CD4-positive, alpha-beta T cell treated with Interferon gamma for 1 hour (primary cell): ENCODE measurements around the gene MED13.

ENCODE experiments used
- DNase-seq: peaks from one replicate; pipeline ENCODE4 v3.0.0-alpha.2; 2020

The MED13 gene, protein sequence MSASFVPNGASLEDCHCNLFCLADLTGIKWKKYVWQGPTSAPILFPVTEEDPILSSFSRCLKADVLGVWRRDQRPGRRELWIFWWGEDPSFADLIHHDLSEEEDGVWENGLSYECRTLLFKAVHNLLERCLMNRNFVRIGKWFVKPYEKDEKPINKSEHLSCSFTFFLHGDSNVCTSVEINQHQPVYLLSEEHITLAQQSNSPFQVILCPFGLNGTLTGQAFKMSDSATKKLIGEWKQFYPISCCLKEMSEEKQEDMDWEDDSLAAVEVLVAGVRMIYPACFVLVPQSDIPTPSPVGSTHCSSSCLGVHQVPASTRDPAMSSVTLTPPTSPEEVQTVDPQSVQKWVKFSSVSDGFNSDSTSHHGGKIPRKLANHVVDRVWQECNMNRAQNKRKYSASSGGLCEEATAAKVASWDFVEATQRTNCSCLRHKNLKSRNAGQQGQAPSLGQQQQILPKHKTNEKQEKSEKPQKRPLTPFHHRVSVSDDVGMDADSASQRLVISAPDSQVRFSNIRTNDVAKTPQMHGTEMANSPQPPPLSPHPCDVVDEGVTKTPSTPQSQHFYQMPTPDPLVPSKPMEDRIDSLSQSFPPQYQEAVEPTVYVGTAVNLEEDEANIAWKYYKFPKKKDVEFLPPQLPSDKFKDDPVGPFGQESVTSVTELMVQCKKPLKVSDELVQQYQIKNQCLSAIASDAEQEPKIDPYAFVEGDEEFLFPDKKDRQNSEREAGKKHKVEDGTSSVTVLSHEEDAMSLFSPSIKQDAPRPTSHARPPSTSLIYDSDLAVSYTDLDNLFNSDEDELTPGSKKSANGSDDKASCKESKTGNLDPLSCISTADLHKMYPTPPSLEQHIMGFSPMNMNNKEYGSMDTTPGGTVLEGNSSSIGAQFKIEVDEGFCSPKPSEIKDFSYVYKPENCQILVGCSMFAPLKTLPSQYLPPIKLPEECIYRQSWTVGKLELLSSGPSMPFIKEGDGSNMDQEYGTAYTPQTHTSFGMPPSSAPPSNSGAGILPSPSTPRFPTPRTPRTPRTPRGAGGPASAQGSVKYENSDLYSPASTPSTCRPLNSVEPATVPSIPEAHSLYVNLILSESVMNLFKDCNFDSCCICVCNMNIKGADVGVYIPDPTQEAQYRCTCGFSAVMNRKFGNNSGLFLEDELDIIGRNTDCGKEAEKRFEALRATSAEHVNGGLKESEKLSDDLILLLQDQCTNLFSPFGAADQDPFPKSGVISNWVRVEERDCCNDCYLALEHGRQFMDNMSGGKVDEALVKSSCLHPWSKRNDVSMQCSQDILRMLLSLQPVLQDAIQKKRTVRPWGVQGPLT (N-terminal part only)

DNA sequence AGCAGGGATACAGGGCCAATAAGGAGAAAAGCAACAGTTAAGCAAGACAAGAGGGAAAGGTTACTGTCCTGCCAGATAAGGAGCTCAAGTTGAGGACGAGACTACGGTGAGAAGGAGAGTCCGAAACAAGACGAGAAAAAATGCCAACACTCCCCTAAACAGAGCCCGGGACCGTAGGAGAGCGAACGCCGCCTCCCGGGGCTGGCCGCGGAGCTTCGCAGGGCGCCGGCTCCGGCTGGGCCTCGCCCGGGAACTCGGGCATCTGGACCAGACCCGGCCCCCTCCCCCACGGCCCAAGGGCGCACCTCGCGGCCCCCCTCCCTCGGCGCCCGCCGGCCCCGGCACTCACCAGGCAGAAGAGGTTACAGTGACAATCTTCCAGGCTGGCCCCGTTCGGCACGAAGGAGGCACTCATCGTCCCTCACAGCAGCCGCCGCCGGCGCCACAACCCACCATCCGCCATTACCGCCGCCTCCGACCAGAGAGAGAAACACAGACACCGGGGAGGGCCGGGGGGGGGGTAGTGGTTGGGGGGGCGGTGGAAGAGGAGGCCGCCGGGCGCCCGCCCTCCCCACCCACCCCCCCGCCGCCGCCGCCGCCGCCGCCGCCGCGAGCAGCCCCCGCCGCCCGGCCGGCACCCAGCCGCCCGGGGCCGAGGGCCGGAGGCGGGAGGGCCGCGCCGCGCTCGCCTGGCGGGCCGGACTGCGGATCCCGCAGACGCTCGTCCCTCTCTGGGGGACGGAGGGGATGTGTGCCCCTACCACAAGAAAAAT lies at the start of gene MED13:
Gene MED13 (minus strand): TSS at position 488 of the 773 bp plus-strand sequence. CDS start 73 bp downstream, at position 415.
- peak; percentile 61 for DNase-seq

DNA sequence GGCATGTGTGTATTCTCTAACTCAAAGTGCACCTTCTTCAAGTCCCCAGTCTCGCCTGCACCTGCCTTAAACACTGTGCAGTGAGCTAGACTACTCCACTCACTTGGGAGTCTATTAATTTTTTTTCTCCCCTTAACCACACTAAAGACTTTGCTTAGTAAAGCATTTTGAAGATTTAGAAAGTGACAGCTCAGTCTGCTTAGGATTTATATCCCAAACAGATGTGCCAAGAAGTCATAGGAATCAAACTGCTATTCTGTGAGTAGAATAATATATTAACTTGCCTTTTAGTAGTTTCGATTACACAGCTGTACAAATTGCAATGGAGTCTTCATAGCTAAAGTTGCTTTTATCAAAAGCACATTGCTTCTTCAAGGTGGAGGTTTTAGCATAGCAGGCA lies 47.2 kb upstream of the MED13 start:
- no peak for DNase-seq

DNA sequence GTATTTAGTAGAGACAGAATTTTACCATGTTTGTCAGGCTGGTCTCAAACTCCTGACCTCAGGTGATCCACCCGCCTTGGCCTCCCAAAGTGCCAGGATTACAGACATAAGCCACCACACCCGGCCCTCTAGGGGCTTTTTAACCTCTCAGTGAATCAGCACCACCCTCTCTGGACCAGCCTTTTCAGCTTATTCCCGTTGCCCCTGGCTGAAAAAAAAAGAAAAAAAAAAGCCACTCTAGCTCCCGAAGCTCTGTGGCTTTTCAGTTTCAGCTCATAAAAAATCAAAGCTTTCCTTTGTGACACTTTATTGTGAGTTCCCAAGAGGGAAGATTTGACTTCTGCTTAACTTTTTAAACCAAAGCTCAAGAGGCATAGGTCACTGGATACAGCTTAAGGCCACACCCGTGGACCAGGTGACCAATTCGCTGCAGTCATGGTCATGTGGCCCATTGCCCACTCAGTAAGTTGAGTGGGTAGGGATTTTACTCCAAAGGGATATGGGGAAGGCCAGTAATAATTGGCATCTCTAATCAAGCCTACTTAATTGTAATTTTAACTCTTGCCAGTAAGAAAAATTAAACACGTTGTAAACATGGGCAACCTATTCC lies 46.6 kb upstream of the MED13 start:
- no peak for DNase-seq

DNA sequence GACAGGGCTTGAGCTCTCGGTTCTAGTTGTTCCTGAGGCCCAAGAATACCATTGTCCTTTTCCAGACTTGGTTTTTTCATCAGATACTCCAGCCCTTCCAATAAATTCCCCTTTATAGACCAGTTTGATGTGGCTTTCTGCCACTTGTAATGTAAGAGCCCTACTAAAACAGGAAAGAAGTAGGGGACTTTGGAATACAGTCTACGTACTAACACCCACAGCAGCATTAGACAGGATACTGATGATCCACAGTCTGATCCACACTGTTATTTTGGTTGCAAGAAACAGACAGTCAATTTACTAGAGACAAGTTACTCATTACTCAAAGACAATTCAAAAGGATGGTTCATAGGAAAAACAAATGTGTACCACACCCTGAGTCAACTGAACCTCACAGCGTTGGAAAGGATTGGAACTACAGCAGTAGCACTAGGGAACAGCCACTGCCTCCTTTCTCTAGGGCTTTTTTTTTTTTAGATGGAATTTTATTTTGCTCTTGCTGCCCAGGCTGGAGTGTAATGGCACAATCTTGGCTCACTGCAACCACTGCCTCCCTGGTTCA lies 45.9 kb upstream of the MED13 start:
- no peak for DNase-seq

DNA sequence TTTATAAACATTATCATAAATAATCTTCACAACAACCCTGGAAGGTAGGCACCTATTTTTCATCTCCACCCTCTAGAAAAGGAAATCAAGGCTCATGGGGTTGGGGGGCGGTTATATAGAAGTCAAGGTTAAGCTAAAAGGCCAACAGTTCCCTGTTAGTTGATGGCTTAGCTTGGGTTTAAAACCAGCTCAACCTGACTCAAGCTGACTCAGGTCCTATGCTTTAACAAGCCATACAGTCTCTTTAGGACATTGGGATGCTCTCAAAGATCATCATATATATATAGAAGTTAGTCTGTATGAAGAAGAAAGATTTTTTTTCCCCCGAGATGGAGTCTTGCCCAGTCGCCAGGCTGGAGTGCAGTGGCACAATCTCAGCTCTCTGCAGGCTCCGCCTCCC lies 44.8 kb upstream of the MED13 start:
- DNase-seq, result no peak

DNA sequence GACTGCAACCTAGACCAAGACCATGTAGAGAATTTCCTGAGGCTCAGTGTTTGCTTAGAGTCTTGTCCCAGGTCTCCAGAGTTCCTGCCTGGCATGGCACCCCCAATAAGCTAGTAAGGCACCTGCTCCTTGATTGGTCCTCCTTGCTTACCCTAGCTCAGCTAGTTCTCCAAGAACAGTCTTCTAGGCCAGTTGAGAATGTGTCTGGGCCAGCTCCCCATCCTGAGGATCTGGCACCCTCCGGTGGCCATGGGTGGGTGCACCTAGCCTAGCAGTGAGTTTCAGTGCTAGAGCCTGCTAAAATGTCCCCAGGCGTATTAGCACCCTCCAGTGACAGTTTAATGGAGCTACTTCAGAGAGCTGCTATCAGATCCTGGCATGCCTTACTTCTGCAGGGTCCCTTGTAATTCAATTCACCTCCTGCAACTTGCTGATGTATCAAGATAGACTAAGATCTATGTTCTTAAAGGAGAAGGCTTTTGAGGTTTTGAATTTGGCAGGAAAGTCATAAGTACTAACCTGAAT lies 44.4 kb upstream of the MED13 start:
- peak; percentile 42 for DNase-seq

DNA sequence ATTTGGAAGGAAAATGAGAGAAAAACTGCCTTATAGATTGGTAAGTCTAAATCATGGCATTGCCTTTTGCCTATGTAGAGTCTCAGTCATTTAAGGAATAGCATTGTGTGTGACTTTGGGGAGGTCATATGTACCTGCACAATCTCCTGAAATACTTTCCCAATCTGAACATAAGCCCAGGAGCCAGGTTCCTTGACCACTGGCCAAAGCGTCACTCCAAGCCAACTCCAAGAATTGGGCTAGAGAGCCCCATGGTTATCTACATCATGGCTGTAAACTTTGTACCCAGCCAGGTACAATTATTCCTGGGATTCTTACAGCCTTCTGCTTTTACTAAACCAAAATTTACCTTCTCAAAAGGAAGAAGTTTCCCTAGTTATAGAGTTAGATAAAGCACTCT lies 40.8 kb upstream of the MED13 start:
- DNase-seq, result no peak

DNA sequence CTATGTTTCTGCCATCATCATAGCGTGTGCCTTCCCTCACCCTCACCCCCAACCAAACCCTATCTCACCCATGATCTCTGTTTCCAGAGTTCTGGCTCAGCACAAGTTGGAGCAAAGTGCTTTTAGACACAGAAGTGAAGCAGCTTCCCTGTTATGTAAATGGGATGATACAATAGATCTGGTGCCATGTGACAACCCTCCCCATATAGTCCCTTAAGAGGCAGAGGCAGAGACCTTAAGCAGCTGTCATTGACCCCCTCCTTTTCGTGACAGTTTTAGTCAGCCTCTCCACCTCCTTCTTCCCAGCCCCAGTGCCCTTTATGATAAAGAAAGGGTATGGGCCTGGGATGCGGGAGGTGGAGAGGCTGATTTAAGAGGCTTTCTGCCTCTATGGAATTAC lies 40.3 kb upstream of the MED13 start:
- no peak for DNase-seq

DNA sequence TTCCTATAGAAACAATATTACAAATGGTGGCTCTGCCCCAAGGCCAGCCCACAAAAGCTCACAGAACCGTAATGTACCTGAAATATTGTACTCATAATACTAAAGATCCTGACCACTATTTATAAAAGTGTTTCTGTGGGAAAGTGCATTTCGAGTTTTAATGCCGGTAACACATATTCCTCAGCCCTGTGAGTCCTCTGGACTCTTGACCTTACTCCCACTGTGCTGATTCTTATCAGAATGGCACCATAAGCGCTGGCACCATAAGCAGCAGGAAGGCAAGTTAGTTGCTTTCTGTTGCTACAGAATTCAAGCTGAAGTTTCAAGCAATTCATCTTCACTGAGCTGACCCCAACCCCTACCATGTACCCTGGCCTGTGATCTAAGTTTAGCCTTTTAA lies 36.4 kb upstream of the MED13 start:
- no peak for DNase-seq

DNA sequence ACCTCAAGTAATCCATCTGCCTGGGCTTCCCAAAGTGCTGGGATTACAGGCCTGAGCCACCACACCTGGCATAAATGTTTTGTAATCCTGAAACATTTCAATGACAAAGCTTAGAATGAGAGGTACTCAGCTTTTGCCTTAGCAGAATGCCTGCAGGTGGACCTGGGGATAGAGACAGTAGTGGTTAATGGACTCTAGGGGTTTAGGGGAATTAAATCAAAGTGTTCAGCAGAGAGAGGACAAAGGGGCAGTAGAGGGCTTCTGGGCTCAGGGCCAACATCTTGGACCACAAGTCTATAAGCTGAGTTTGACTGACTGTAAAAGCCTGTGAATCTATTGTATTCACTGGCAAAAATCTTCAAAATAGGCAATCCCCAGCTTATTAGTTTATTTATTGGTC lies 36.0 kb upstream of the MED13 start:
- no peak for DNase-seq

DNA sequence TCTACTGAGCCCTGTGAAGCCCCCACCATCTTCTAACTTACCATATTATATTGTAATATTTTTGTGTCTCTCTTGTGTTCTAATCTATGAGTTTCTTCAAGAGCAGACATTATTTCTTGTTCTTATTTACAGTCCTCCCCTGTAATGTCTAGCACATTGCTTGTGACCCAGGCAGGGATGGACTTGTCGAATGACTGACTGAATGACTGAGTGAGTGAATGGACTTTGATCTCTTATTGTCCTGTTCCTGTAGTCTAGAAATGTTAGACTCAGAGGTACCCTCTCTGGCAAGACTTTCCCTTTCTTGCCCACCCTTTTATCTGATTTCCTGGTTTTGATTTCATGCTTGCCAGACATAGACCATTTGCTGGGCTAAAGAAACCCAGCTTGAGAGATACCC lies 35.0 kb upstream of the MED13 start:
- no peak for DNase-seq

DNA sequence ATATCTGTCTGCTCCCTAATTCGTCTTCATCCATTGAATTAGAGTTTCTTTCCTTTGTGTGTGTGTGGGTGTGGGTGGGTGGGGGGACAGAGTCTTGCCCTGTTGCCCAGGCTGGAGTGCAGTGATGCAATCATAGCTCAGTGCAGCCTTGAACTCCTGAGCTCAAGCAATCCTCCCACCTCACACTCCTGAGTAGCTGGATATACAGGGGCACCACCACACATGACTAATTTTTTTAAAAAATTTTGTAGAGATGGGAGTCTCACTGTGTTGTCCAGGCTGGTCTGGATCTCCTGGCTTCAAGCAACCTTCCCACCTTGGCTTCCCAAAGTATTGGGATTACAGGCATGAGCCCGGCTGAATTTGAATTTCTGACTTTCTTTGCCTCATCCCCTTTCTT lies 34.5 kb upstream of the MED13 start:
- DNase-seq, result no peak

DNA sequence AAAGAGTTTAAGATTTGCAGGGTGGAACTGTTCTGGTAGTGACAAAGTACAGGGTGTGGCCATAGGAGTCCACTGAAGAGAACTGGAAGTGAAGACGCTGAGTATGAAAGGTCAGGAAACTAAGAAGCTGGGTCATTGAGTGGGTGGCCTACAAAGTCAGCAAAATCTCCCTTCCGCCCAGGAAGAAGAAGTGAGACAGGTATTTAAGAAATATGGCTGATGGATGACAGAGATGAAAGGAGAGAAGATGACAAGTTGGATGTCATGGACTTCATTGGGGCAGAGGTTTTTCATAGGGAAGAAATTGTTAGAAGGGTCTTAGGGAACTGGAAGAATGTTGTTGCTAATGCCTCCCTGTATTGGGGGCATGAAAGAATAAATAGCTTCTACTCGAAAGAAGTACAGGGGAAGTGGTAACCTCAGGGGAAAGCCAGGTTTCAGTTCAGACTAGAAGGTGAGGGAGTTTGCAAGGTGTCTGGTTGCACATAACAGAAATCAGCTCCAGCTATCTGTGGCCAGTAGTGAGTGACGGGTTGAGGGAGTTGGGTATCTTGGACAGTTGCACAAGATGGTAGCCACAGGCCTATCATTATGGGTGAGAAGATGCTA lies 33.6 kb upstream of the MED13 start:
- no peak for DNase-seq

DNA sequence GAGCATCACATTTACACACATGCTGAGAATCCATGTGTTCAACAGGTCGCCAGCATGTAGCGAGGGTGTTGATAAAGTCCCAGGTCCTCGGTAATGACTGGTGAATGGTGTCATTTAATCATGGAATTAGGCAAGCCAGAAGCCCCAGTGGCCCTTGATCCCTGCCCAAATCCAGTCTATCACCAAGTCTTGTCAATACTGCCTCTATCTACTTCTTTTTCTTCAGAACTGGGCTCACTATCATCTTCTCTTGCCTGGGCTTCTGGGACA lies 31.3 kb upstream of the MED13 start:
- no peak for DNase-seq

DNA sequence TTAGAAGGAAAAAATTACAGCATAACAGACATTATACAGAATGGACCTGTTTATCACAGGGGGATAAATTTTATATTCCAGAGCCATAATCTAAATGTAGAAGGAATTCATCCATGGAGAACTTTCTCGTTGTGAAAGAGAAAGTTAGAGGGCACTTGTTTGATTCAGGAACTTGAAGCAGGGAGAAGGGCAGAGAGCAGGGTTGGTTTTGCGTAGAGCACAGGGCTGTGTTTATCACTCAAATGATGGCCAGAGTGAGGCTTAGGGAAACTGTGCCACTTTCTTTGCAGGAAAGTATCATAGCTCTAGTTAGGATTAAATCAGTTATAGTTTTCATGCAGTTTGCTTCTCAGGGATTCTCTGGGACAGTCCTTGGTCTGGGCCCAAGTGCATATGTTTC lies 29.1 kb upstream of the MED13 start:
- no peak for DNase-seq

DNA sequence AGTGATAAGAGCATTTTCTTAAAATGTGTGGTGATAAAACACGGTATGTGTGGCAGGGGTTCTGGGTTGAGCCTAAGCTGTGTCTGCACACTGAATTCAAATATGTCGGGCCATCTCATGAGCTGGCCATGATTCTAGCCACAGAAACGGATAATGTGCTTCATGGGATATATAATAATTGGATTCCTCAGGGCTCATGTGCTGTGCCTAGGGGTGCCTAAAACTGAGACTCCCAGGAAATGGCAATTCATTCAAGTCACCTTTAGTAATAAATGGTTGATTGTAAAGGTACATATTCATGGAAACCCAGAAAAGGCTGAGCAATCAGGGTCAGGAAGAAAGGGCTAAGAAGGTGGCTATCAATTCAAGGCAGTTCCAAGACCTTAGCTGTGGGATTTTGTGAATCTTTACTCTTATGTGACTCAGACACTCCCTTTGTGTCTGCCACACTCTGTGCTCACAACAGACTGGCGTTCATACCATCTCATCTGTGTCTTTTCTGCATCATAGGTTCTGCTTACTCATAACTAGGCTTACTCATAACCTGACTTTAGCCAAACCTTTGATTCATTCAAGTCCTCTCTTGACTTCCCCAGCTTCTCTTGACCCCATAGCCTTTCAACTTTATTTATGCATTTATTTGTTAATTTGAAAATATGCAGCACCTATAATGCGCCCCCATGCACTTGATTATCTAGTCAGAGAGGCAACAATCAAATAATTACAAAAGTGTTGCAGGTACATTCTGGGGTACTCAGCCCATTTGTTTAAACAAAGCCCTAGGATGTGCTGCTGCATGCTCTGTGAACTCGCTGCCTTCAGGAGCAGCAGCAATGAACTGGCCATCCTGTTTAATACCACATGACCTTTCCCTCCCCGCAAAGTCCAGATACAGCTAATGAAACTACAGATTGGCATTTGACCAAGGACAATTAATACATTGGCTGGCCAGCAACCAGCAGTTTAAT lies 28.4 kb upstream of the MED13 start:
- DNase-seq, result no peak

DNA sequence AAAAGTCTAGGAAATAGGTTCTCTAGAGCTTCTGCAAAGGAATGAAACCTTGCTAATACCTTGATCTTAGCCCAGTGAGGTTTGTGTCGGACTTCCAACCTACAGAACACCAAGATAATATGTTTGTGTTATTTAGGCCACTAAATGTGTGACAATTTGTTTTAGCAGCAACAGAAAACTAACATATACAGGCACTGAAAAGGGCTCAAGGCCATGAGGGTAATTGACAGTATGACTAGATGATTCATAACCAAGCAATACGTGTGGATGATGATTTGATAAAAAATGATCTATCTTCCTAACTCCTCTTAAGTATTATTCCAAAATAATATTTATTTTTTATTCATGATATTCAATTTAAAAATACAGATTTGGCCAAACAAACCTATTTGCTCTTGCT lies 27.7 kb upstream of the MED13 start:
- DNase-seq, result no peak

DNA sequence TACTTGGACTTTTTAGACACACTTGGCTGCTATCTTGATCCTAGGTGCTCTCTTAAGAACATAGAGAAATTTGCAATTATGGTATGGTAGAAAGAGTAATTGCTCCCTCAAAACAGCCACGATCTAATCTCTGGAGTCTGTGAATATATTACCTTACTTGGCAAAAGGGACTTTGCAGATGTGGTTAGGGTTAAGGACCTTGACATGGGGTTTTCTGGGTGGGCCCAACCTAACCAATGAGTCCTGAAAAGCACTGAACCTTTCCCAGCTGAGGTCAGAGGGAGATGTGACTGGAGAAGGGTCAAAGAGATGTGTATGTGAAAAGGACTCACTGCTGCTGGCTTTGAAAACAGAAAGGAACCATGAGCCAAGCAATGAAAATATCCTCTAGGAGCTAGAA lies 26.7 kb upstream of the MED13 start:
- no peak for DNase-seq

DNA sequence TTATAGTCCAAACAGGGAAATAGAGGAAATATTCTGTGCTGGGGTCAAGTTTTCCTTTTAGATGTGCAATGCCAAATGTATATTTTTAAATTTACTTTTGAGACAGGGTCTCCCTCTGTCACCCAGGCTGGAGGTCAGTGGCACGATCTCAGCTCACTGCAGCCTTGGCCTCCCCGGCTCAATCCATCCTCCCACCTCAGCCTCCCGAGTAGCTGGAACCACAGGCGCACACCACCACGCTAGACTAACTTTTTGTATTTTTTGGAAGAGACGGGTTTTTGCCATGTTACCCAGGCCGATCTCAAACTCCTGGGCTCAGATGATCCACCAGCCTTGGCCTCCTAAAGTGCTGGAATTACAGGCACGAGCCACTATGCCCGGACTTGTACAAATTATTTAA lies 25.8 kb upstream of the MED13 start:
- no peak for DNase-seq
